KOPT-K1 (cell line): ENCODE data around the gene OR56A4.
"Not testable (repeated sequence)": the region's sequence is repeated elsewhere in the genome, so short reads cannot be mapped to it uniquely, and the experiment has no call there.

Experiments used
- H3K27ac ChIP-seq: fragments of 200-600 bp; sonication (generic); 2 replicates; pipeline ENCODE4 v1.5.1; 2016; ENCODE audit warnings: antibody characterized with exemption, mild to moderate bottlenecking, low read depth, low read length; ENCODE audit not compliant: poor library complexity, severe bottlenecking
- H3K36me3 ChIP-seq: fragments of 200-600 bp; sonication (generic); 2 replicates; pipeline ENCODE4 v1.5.1; 2017; ENCODE audit warnings: antibody characterized with exemption, mild to moderate bottlenecking, low read length, moderate library complexity; ENCODE audit not compliant: insufficient read depth
- H3K9me3 ChIP-seq: fragments of 200-600 bp; sonication (generic); 2 replicates; pipeline ENCODE4 v1.5.1; 2017; ENCODE audit warnings: antibody characterized with exemption, low read length, mild to moderate bottlenecking; ENCODE audit not compliant: insufficient read depth, poor library complexity, severe bottlenecking

The OR56A4 gene

GRCh38 chr11:5989203-5989602 is 17.5 kb downstream of the OR56A4 start:
- Histone ChIP-seq H3K9me3 (no peaks in the 10 kb centered on the region), H3K27ac (no peak overlapping the region), H3K36me3 (no peaks in the 10 kb centered on the region)

DNA sequence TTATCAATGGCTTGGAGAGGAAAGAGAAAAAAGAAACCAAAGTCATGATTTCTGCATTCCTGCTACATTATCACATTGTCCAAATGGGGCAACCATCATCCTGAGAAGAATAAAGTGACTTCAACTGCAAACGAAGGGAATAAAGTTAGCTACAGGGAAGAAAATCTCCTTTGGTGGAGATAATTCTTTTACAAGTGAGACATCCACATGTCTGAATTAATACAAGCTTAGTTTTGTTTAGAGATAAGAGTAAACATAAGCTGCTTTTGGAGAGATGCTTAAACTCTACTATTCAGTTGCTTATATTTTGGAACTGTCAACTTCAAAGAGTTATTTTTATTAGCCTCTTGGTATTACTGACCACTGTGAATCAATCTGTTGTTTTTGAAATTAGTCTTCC is 19.9 kb downstream of the OR56A4 start, which contains the start of gene OR52L1:
Gene OR52L1 (minus strand): TSS at position 101 of the 400 bp plus-strand sequence. CDS start 55 bp downstream, at position 46.
- no peak within 1 kb of the TSS for H3K27ac ChIP-seq
- H3K36me3 ChIP-seq: no peaks in the 10 kb centered on the region

GRCh38 chr11:5983443-5983842 is 23.3 kb downstream of the OR56A4 start:
- H3K27ac ChIP-seq: no peak overlapping the region
- H3K36me3 ChIP-seq: no peaks in the 10 kb centered on the region
- H3K9me3 ChIP-seq: no peaks in the 10 kb centered on the region

More for the DNA sequence above, 19.9 kb downstream of the OR56A4 start, which contains the start of gene OR52L1:
- H3K9me3 ChIP-seq: no peaks in the 10 kb centered on the region

- no peak overlapping the region for H3K27ac ChIP-seq
- no peaks in the 10 kb centered on the region for H3K36me3 ChIP-seq
- H3K9me3 ChIP-seq: no peaks in the 10 kb centered on the region
Measured at GRCh38 chr11:5973530-5973929, 33.2 kb downstream of the OR56A4 start.

DNA sequence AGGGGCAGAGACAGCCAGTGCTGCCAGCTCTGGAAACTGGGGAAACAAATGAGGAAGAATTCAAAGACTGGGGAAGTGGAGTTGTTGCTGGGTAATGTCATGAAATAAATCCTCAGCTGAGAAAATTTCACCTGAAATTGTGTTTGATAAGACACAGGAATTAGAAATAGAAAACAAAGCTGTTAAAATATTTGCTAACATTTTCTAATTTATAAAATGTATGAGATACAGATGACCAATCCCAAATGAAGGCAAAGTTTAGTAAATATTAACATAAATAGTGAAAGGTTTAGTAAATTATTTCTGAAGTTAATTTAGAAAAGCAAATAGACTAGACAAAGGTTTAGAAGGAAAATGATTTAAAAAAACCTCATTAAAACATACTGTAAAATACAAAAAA is 38.4 kb downstream of the OR56A4 start, which contains the start of gene OR56A5:
Gene OR56A5 (minus strand): TSS at position 101 of the 400 bp plus-strand sequence. CDS start 0 bp downstream, at position 101.
- Histone ChIP-seq H3K27ac (no peak within 1 kb of the TSS), H3K9me3 (peaks cover 3% of the 10 kb centered on the region), H3K36me3 (no peaks in the 10 kb centered on the region)

- Histone ChIP-seq H3K27ac (no peak overlapping the region), H3K36me3 (no peaks in the 10 kb centered on the region), H3K9me3 (peaks cover 3% of the 10 kb centered on the region)
Measured at GRCh38 chr11:5967708-5968107, 39.0 kb downstream of the OR56A4 start.

DNA sequence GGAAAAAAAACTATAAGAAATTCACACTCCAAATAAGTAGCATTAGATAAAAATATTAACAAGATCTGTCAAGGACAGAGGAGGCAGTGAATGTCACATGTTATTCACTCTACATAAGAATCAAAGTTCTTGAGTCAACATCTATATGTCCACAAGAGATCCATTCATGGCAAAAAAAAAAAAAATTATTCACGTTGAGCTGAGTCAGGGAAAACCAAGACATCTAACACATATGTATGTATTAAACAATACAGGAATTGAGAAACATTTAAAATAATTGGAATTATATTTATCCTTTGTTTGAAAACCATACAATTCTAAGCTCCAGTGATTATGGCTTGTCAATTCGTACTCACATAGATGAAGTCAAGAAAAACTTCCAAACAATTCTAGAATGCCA is 39.8 kb downstream of the OR56A4 start:
- H3K27ac ChIP-seq: no peak overlapping the region
- peaks cover 3% of the 10 kb centered on the region for H3K9me3 ChIP-seq
- no peaks in the 10 kb centered on the region for H3K36me3 ChIP-seq

DNA sequence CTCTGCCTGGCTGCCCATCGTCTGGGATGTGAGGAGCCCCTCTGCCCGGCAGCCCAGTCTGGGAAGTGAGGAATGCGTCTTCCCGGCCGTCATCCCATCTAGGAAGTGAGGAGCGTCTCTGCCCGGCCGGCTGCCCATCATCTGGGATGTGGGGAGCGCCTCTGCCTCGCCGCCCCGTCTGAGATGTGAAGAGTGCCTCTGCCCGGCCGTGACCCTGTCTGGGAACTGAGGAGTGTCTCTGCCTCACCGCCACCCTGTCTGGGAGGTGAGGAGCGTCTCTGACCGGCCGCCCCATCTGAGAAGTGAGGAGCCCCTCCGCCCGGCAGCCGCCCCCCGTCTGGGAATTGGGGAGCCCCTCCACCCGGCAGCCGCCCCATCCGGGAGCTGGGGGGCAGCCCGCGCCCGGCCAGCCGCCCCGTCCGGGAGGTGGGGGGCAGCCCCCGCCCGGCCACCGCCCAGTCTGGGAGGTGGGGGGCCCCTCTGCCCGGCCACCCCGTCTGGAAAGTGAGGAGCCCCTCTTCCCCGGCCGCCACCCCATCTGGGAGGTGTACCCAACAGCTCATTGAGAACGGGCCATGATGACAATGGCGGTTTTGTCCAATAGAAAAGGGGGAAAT is 45.9 kb downstream of the OR56A4 start:
- H3K27ac ChIP-seq, H3K36me3 ChIP-seq: not testable (repeated sequence)
- H3K9me3 ChIP-seq: peaks cover 11% of the 10 kb centered on the region

GRCh38 chr11:5955586-5955985 is 51.2 kb downstream of the OR56A4 start:
- no peaks in the 10 kb centered on the region for H3K36me3 ChIP-seq
- no peak overlapping the region for H3K27ac ChIP-seq
- peaks cover 8% of the 10 kb centered on the region for H3K9me3 ChIP-seq
